ENCODE data around the gene HDGFL3. TPM values are rescaled to one million over a fixed set of nuclear protein-coding genes. Genes with fewer than 3 reads are reported as not detected.

Gene HDGFL3
- 45.4 to 77.6 TPM (median 52.7 TPM) in 5 replicates for total RNA-seq (2022; extraction: Qiagen RNA extraction)

GRCh38 chr15:83207660-83208366 lies at the start of gene HDGFL3:
HDGFL3 (minus strand) TSS chr15:83207823; CDS start chr15:83207414, 409 bp downstream.

GRCh38 chr15:83106994-83107840 lies 100.4 kb downstream of the HDGFL3 start, which contains the start of gene TM6SF1:
TM6SF1 (plus strand) TSS chr15:83107645; CDS start chr15:83107681, 36 bp downstream.

Other genes with a start within 250 kb of the HDGFL3 start
- 40.4 to 62.1 TPM (median 41.8 TPM) in 5 replicates for gene RAMAC, start 221.6 kb downstream of the HDGFL3 start, total RNA-seq (2022; extraction: Qiagen RNA extraction)
- 39.8 to 47.8 TPM (median 46.5 TPM) in 5 replicates for gene C15orf40, start 196.2 kb downstream of the HDGFL3 start, total RNA-seq (2022; extraction: Qiagen RNA extraction)
- gene BTBD1, start 140.6 kb downstream of the HDGFL3 start, total RNA-seq (2022; extraction: Qiagen RNA extraction) = 50.1 to 62.9 TPM (median 53.7 TPM) in 5 replicates
- gene TM6SF1, start 100.2 kb downstream of the HDGFL3 start, total RNA-seq (2022; extraction: Qiagen RNA extraction) = 0.07 to 0.38 TPM (median 0.08 TPM) in 3 of 5 replicates, not detected in the others
- gene BNC1, start 76.8 kb upstream of the HDGFL3 start, total RNA-seq (2022; extraction: Qiagen RNA extraction) = 0.43 to 0.47 TPM (median 0.47 TPM) in 5 replicates
- 0.58 to 0.80 TPM (median 0.67 TPM) in 5 replicates for gene SH3GL3, start 239.5 kb upstream of the HDGFL3 start, total RNA-seq (2022; extraction: Qiagen RNA extraction)